HT-29 (cell line): ENCODE results near the gene EPHX1. TPM values are rescaled to one million over a fixed set of nuclear protein-coding genes. Genes with fewer than 3 reads are reported as not detected.
"Not testable (repeated sequence)": the region's sequence is repeated elsewhere in the genome, so short reads cannot be mapped to it uniquely, and the experiment has no call there.

Source experiments
- DNase-seq: peaks from one replicate; pipeline ENCODE4 v3.0.0-alpha.2; 2015; ENCODE audit warnings: low spot score
- total RNA-seq: library from RNA; depleted of rRNA; stranded (reverse); fragments of >200 nt; shearing (Covaris generic); gene quantifications from 2 replicates; pipeline ENCODE4 v1.2.3, GENCODE V29; 2014

The EPHX1 gene
- total RNA-seq, 1 experiment from 2014 or later, result 64.2 TPM

GRCh38 chr1:225815526-225816178 is 5.7 kb downstream of the EPHX1 start:
- no peak for DNase-seq

GRCh38 chr1:225816643-225817538 is 7.0 kb downstream of the EPHX1 start:
- no peak for DNase-seq

- DNase-seq, result peak; percentile 91
Measured at GRCh38 chr1:225817611-225818061, 7.7 kb downstream of the EPHX1 start.

DNA sequence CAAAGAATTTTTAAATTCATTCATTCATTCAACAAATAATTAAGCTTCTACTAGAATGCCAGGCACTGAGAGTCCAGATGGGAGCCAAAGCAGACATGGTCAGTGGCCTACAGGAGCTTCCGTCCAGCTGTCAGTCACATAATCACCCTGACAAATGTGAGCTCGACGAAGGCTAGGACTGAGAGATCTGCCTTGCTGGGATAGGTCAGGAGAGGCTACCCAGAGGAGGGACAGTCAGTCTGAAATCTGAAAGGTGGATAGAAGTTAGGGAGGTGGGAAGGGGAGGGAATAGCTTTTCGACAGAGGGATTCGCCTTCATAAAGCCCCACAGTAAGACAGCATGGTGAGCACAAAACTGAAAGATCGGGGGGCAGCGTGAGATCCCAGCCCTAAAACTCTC is 8.3 kb downstream of the EPHX1 start:
- no peak for DNase-seq

- DNase-seq, result no peak
Measured at GRCh38 chr1:225819346-225820192, 9.6 kb downstream of the EPHX1 start.

DNA sequence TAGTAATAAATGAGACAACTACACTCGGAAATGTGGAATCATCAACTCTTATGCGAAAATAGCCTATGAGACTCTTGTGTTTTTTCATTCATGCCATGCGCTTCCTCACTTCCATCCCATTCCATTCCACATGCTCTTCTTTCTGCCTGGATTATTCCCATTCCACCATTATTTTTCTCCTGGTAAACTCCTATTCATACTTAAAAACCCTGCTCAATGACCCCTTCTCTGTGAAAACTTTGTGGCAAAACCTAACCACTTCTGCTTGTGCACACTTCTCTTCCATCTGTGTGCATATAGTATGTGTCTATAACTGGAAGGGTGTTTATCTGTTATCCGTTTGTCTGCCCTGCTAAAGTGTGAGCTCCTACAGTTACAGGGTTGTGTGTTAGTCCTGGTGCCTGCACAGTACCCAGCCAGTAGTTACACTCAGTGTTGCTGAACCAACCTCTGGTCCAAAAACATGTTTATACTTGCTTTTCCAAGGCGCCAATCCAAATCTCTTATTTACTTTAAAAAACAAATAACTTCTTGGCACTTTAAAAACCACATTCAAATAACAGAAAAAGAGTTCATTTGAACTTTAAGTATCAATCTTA is 10.7 kb downstream of the EPHX1 start:
- no peak for DNase-seq

DNA sequence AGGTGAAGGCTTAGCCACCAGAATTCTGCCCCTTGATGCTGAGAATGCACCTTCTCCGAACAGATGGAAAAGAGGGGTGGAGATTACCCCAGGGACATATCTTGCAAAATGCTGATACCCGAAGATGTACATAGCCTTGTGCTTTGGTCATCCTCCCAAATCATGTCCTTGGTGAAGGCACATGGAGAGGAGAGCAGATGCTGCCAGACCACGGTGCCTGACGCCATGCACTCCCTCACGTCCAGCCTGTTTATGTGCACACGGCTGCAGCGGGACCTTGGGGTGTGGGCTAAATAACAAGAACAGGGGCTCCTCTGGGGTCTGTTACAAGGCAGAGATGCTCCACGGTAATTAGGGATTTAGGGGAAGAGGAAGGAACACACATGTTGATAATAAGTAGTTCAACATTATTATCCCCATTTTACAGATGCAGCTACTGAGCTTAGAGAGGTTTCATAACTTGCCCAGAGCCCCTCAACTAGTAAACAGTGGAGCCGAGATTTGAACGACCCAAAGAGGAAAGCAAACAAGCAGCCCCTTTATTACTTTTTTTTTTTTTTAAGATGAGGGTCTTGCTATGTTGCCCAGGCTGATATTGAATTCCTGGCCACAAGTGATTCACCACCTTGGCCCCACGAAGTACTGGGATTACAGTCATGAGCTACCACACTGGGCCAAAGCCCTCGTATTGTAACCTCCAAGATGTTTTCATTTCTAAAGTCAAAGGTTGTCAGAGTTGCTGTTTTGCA is 12.9 kb downstream of the EPHX1 start:
- DNase-seq, result no peak

DNA sequence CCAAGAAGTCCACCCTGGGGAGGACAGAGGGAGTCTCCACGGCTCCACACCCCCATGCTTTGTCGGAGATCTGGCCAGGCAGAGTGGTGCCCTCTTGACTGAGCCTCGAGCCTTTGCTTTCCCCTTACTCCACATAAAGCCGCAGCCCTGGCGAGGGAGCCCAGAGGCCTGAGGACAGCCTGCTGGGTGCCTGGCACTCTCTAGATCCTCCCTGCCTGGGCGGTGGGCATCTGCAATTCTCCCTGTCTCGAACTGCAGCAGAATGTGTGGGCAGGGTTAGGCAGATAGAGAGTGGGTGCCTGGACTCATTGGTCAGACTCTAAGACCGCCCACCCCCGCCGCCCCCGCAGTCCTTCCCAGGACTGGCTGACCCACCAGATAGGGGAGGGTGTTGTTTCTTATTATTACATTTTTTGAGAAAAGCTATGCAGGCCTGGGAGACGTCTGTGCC is 13.9 kb downstream of the EPHX1 start:
- DNase-seq, result no peak

DNA sequence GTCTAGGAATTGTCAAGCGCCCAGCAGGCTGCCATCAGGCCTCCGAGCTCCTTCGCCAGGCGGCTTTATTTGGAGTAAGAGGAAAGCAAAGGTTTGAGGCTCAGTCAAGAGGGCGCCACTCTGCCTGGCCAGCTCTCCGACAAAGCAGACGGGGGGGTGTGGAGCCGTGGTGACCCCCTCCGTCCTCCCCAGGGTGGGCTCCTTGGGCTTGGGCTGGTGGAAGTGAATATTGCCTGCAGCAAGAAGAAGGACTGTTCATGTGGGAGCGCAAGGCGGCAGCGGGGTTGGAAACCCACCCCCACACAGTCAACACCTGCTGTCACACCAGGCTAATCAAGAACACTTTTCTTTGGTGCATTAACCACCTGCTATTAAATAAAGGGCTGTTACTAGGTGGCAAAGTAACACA is 14.6 kb downstream of the EPHX1 start:
- no peak for DNase-seq

DNA sequence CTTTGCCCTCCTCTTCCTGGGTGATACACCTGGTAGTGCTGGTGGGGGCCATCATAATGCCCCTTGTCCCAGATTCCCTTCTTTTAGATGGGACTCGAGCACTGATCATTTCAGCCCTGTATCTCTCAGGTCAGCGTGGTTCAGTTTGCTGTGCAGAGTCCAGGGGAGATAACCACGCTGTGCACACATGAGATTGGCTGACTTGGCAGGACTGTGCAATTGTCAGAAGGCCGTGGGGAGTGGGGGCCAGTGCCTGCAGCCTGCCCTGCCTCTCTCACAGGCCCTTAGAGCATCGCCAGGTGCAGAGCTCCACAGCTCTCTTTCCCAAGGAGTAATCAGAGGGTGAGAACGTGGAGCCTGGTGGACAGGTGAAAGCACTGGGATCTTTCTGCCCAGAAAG is 15.2 kb downstream of the EPHX1 start:
- no peak for DNase-seq

DNA sequence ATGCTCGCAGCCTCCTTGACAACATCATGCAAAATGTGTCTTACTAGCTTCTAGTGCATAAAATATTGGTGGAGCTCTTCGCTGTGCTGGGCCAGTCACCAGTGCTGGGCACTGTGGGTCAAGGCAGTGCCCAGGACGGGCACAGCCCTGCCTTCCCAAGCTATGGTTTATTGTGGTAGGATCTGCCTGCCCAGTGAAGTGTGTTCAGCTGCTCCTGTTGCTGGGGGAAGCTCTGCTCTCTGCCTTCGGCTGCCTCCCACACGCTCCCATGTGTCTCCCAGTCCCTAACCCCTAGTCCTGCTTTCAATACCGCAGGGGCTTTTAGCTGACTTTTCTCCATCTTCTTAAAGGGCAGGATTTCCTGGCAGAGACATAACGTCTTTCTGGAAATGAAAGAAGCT is 15.7 kb downstream of the EPHX1 start:
- no peak for DNase-seq

DNA sequence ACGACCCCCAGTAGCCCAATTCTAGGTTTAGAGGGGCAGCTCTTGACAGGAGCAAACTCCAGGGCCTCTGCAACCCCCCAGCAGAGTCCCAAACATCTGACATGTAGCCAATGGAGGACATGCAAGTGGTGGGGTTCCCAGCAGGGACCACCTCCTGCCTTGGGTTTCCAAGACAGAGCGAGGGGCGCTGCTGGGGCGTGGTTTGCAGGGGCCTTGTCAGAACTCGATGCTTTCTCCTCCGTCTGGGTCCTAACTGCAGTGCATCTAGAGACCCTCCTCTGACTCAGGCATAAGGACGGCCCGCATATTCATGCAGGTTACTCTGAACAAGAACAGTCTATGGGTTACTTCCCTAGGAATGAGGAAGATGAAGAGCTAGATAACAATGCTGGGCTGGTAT is 17.2 kb downstream of the EPHX1 start:
- DNase-seq, result no peak

GRCh38 chr1:225828706-225829345 is 18.9 kb downstream of the EPHX1 start:
- DNase-seq, result no peak

DNA sequence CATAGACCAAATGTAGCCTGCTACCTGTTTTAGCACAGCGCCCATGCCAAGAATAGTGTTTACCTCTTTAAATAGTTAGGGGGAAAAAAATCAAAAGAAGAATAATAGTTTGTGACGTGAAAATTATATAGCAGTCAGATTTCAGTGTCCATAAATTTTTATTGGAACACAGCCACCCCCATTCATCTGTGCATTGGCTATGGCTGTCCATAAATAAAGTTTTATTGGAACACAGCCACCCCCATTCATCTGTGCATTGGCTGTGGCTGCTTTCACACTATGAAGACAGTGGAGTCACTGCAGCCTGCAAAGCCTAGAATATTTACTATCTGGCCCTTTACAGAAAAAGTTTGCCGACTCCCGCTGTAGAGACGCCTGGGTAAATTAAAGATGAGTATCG is 20.9 kb downstream of the EPHX1 start:
- no peak for DNase-seq

GRCh38 chr1:225834417-225835329 is 24.7 kb downstream of the EPHX1 start:
- DNase-seq, result no peak

GRCh38 chr1:225835856-225836255 is 25.9 kb downstream of the EPHX1 start:
- DNase-seq, result no peak

- DNase-seq, result not testable (repeated sequence)
Measured at GRCh38 chr1:225836296-225836695, 26.4 kb downstream of the EPHX1 start.

GRCh38 chr1:225838793-225839192 is 28.9 kb downstream of the EPHX1 start:
- no peak for DNase-seq

- no peak for DNase-seq
Measured at GRCh38 chr1:225840223-225840610, 30.3 kb downstream of the EPHX1 start.
